Natural killer cell treated with Interleukin-12 subunit alpha and Interleukin-12 subunit beta and Interleukin-15 and Interleukin-18, amount 100 ng/mL, for 72 hours (primary cell): ENCODE data around the gene PACRG. TPM values are rescaled to one million over a fixed set of nuclear protein-coding genes. Genes with fewer than 3 reads are reported as not detected.

Experiments used
- ATAC-seq, 2 donors: fragments of 150-1000 bp; cut with Tn5 transposase in 1 of 2; sonication (Bioruptor Pico), chemical (Tn5 transposase) in 1 of 2; 2 replicates each; pipeline ENCODE4 v1.10.0; 2021
- DNase-seq: peaks from one replicate; pipeline ENCODE4 v3.0.0; 2022; ENCODE audit warnings: low spot score
- H3K27ac Mint-ChIP-seq, 2 donors: 1 replicate in 1 of 2; 2 replicates in 1 of 2; pipeline ENCODE4 v1.8.0; 2022; ENCODE audit warnings: mixed read lengths in 2 of 2, mild to moderate bottlenecking in 1 of 2, moderate library complexity in 1 of 2
- H3K27me3 Mint-ChIP-seq, 2 donors: 1 replicate in 1 of 2; 2 replicates in 1 of 2; pipeline ENCODE4 v1.8.0; 2022; ENCODE audit warnings: mixed read lengths in 2 of 2
- H3K36me3 Mint-ChIP-seq: one replicate; pipeline ENCODE4 v1.8.0; 2022; ENCODE audit warnings: mixed read lengths
- H3K4me1 Mint-ChIP-seq, 2 donors: 1 replicate in 1 of 2; 2 replicates in 1 of 2; pipeline ENCODE4 v1.8.0; 2022; ENCODE audit warnings: low read depth in 2 of 2, mixed read lengths in 2 of 2, mild to moderate bottlenecking in 1 of 2
- H3K4me3 Mint-ChIP-seq: one replicate; pipeline ENCODE4 v1.8.0; 2022; ENCODE audit warnings: mixed read lengths
- H3K9me3 Mint-ChIP-seq: 2 replicates; pipeline ENCODE4 v1.8.0; 2022; ENCODE audit warnings: mixed read lengths
- total RNA-seq, 2 donors: library from RNA; stranded (reverse); gene quantifications; one replicate each; pipeline ENCODE4 v1.2.3, GENCODE V29; 2022

PACRG gene
- total RNA-seq, 2 donors from 2014 or later, result not detected

GRCh38 chr6:162772466-162772865 is 44.7 kb downstream of the PACRG start:
- DNase-seq (no peak), ATAC-seq (no peak)
- Mint-ChIP-seq H3K27ac (no peak overlapping the region), H3K27me3 (no peaks in the 10 kb centered on the region), H3K9me3 (no peaks in the 10 kb centered on the region), H3K4me1 (no peaks in the 10 kb centered on the region), H3K4me3 (no peak overlapping the region), H3K36me3 (no peaks in the 10 kb centered on the region)

DNA sequence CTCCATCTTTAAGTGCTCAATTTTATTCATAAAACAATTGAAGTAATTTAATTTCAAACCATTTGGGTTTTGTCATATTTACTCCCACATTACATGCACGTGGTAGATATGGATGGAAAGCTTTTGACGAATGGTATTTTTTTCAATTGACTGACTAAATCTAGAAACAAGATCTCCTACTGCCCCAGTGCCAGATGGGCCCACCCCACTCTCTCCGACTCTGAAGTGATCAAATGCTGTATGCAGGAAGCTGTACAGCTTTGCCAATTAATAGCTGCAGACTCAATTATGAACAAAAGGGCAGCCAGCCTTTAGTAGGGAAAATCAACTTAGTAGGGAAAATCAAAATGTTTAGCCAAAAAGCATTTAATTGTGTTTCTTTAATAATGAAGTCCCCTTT is 46.2 kb downstream of the PACRG start:
- no peaks in the 10 kb centered on the region for H3K27me3 Mint-ChIP-seq
- no peak overlapping the region for H3K27ac Mint-ChIP-seq
- ATAC-seq (no peak), DNase-seq (no peak)
- no peaks in the 10 kb centered on the region for H3K4me1 Mint-ChIP-seq
- peaks cover 5% of the 10 kb centered on the region for H3K9me3 Mint-ChIP-seq
- no peak overlapping the region for H3K4me3 Mint-ChIP-seq
- H3K36me3 Mint-ChIP-seq, result no peaks in the 10 kb centered on the region

- no peaks in the 10 kb centered on the region for H3K4me1 Mint-ChIP-seq
- H3K4me3 Mint-ChIP-seq, result no peak overlapping the region
- no peaks in the 10 kb centered on the region for H3K27me3 Mint-ChIP-seq
- peaks cover 18% of the 10 kb centered on the region for H3K9me3 Mint-ChIP-seq
- DNase-seq (no peak), ATAC-seq (no peak)
- peaks cover 17% of the 10 kb centered on the region for H3K36me3 Mint-ChIP-seq
- no peak overlapping the region for H3K27ac Mint-ChIP-seq
Observed at GRCh38 chr6:162777091-162777490, 49.3 kb downstream of the PACRG start.

DNA sequence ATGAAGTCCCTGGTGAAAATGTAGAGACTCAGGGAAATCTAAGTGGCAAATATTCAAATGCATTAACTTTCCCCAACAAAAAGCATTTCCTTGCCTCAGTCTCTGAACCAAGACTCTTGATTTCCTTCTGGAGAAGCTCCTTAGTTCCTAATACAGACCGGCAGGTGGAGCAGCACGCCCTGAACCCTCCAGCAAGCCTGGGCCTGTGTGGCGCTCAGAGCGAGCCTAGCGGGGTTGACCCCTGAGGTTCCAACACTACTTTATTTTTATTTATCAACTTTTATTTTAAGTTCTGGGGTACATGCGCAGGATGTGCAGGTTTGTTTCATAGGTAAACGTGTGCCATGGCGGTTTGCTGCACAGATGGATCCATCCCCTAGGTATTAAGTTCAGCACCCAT is 50.8 kb downstream of the PACRG start:
- Mint-ChIP-seq H3K9me3 (peaks cover 18% of the 10 kb centered on the region), H3K4me1 (no peaks in the 10 kb centered on the region), H3K36me3 (peaks cover 17% of the 10 kb centered on the region), H3K4me3 (no peak overlapping the region), H3K27ac (no peak overlapping the region), H3K27me3 (no peaks in the 10 kb centered on the region)
- DNase-seq (no peak), ATAC-seq (no peak)

- Mint-ChIP-seq H3K9me3 (peaks cover 9% of the 10 kb centered on the region), H3K36me3 (peaks cover 9% of the 10 kb centered on the region), H3K4me3 (no peak overlapping the region), H3K4me1 (no peaks in the 10 kb centered on the region), H3K27me3 (no peaks in the 10 kb centered on the region), H3K27ac (no peak overlapping the region)
- ATAC-seq (no peak), DNase-seq (no peak)
Observed at GRCh38 chr6:162785632-162786242, 58.0 kb downstream of the PACRG start.

DNA sequence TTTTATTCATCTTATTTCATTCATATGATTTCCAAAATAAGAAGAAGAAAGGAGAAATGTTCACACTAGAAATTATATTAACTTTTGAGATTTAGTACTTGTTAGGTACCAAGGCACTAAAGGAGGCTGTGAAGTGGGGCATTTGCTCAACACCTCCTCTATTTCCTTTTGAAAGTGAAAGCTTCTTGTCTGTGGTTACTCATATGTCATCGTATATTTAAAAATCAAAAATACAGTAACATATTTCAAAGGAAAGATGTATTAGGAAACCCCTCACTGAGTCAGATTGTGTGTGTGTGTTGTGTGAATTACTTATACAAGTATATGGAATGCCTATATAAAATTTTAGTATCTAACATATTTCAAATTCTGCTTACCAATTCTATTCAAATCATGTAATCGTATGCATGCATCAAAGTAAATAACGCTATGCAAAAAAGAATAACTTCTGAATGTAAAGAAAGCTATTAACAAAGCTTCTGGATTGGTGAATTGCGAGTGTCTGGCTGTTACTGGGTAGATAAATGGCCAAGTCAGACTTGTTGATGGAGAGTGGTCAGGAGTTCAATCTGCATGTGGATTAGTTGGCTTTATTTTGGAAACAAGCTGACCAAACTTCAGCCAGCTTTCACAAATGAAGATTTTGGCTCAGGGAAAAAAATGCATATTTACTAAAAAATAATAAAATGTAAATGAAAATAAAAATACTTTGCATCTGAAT is 70.9 kb downstream of the PACRG start:
- Mint-ChIP-seq H3K27ac (no peak overlapping the region), H3K27me3 (no peaks in the 10 kb centered on the region), H3K4me3 (no peak overlapping the region), H3K36me3 (no peaks in the 10 kb centered on the region), H3K9me3 (peaks cover 10% of the 10 kb centered on the region), H3K4me1 (peaks cover 0 to 11% of the 10 kb centered on the region in 2 donors)
- DNase-seq, result no peak
- ATAC-seq, result peak in 1 of 2 donors; percentile 61

GRCh38 chr6:162814426-162814973 is 86.7 kb downstream of the PACRG start:
- H3K4me3 Mint-ChIP-seq, result no peak overlapping the region
- ATAC-seq, result no peak
- no peaks in the 10 kb centered on the region for H3K36me3 Mint-ChIP-seq
- no peak for DNase-seq
- no peak overlapping the region for H3K27ac Mint-ChIP-seq
- peaks cover 5% of the 10 kb centered on the region for H3K9me3 Mint-ChIP-seq
- H3K4me1 Mint-ChIP-seq, result no peaks in the 10 kb centered on the region
- H3K27me3 Mint-ChIP-seq, result no peaks in the 10 kb centered on the region

- Mint-ChIP-seq H3K4me3 (no peak overlapping the region), H3K36me3 (no peaks in the 10 kb centered on the region), H3K27me3 (no peaks in the 10 kb centered on the region), H3K27ac (no peak overlapping the region), H3K4me1 (no peaks in the 10 kb centered on the region), H3K9me3 (peaks cover 3% of the 10 kb centered on the region)
- no peak for ATAC-seq
- no peak for DNase-seq
Observed at GRCh38 chr6:162817196-162817595, 89.4 kb downstream of the PACRG start.

DNA sequence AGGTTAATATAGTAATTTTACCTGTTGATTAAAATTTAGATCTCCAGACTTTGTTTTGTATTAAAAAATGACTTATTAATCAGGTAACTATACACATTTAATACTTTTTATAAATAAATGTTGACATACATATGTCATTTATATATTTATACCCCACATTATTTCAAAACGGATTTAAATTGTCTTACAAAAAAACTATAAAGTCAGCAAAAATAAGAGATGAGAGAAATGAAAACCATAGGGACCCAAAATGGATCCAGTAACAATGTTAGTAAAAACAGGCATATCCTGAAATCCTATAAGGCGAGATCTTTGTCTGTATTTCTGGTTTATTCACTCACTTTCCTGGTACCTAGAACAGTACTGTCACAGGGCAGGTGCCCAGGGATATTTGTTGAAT is 91.5 kb downstream of the PACRG start:
- H3K36me3 Mint-ChIP-seq, result no peaks in the 10 kb centered on the region
- ATAC-seq (no peak), DNase-seq (no peak)
- no peak overlapping the region for H3K4me3 Mint-ChIP-seq
- no peaks in the 10 kb centered on the region for H3K4me1 Mint-ChIP-seq
- peaks cover 3% of the 10 kb centered on the region for H3K9me3 Mint-ChIP-seq
- no peaks in the 10 kb centered on the region for H3K27me3 Mint-ChIP-seq
- H3K27ac Mint-ChIP-seq, result no peak overlapping the region

DNA sequence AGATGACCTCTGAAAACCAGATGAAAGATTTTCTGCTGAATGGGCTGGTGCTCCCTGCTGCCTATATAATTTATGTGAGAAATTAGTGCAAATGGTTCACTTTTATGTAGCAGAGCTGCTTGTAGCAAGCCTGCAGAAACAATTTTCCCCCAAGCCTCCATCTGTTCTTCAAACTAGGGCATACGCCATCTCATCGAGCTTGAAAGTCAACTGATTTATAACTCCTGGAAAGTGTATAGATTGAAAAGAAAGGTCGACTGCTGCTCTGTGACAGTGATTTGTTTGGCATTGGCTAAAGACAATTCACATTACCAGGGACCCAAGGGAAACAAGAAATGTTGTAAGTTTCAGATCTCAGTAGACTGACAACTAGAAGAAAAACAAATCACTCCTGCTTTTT is 93.3 kb downstream of the PACRG start:
- no peaks in the 10 kb centered on the region for H3K36me3 Mint-ChIP-seq
- H3K27ac Mint-ChIP-seq, result no peak overlapping the region
- no peak for ATAC-seq
- DNase-seq, result no peak
- no peak overlapping the region for H3K4me3 Mint-ChIP-seq
- peaks cover 5% of the 10 kb centered on the region for H3K9me3 Mint-ChIP-seq
- H3K4me1 Mint-ChIP-seq, result peaks cover 0 to 5% of the 10 kb centered on the region in 2 donors
- H3K27me3 Mint-ChIP-seq, result no peaks in the 10 kb centered on the region

- Mint-ChIP-seq H3K27ac (no peak overlapping the region), H3K4me3 (no peak overlapping the region)
- peak in 1 of 2 donors; percentile 78 for ATAC-seq
Observed at GRCh38 chr6:162825597-162825996, 97.8 kb downstream of the PACRG start.

DNA sequence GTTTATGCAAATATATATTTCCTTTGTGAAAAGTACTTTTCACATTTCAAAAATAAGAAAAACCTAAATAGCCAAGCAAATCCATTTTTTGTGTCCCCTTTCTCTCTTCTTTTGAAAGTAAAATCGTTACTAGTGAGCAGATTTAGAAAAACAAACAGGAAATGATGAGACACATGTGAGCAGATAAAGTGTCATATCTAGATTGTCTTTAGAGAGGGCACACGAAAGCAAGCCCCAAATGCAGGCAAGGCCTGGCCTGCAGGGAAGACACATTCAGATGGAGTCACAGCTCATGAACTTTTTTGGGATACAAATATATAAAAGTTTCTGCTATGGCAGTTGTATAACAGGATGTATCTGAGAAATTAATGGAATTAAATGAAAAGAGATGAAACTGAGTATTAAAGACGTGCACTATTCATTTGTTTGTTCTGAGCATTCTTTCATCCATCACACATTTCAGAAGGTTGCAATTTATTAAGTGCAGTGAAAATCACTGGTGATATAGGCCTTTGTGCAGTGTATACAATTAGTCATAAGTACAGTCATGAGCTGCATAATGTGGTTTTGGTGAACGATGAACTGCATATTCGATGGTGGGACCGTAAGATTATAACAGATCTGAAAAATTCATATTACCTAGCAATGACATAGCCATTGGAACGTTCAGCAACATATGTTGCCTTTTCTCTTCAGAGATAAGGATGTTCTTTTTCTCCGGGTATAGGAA is 101.4 kb downstream of the PACRG start:
- Mint-ChIP-seq H3K36me3 (no peaks in the 10 kb centered on the region), H3K4me1 (peaks cover 0 to 18% of the 10 kb centered on the region in 2 donors), H3K27me3 (no peaks in the 10 kb centered on the region), H3K27ac (peak overlapping the region in 1 of 2 donors; percentile 37), H3K4me3 (peak overlapping the region; percentile 22), H3K9me3 (peaks cover 9% of the 10 kb centered on the region)
- DNase-seq, result no peak
- peak in 1 of 2 donors; percentile 70 for ATAC-seq

More at GRCh38 chr6:162825597-162825996, 97.8 kb downstream of the PACRG start:
- no peaks in the 10 kb centered on the region for H3K27me3 Mint-ChIP-seq
- no peak for DNase-seq
- no peaks in the 10 kb centered on the region for H3K36me3 Mint-ChIP-seq
- H3K9me3 Mint-ChIP-seq, result peaks cover 5% of the 10 kb centered on the region
- peaks cover 0 to 18% of the 10 kb centered on the region in 2 donors for H3K4me1 Mint-ChIP-seq

- Mint-ChIP-seq H3K9me3 (peaks cover 17% of the 10 kb centered on the region), H3K36me3 (no peaks in the 10 kb centered on the region), H3K4me1 (peaks cover 0 to 14% of the 10 kb centered on the region in 2 donors), H3K27ac (no peak overlapping the region), H3K27me3 (no peaks in the 10 kb centered on the region), H3K4me3 (no peak overlapping the region)
- no peak for ATAC-seq
- DNase-seq, result no peak
Observed at GRCh38 chr6:162833776-162834175, 106.0 kb downstream of the PACRG start.

DNA sequence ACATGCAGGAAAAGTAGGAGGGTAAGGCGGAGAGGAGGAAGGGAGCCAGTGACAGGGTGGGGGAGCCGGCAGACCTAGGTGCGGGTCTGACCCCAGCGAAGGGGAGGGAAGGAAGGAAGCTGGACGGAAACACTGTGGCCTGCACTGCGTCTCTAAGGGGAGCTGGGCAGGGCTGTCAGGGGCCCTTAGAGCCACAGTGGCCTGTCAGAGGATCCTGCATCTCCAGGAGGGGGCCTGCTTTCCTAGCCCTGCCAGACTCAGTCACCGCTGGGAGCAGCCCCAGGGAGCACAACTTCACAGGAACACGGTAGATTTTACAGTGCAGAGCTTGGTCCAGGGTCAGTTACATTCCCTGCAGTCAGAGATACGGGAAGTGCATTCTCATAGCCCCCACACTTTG is 118.2 kb downstream of the PACRG start:
- Mint-ChIP-seq H3K27me3 (no peaks in the 10 kb centered on the region), H3K4me1 (no peaks in the 10 kb centered on the region), H3K36me3 (no peaks in the 10 kb centered on the region), H3K27ac (no peak overlapping the region), H3K4me3 (no peak overlapping the region), H3K9me3 (peaks cover 3% of the 10 kb centered on the region)
- ATAC-seq, result no peak
- no peak for DNase-seq
